IMR-90 (cell line): Measurements from ENCODE around the gene FBXO40.

Source experiments
- CEBPB ChIP-seq: IDR thresholded peaks from 2 replicates; pipeline ENCODE4 v1.6.1; 2012; ENCODE audit warnings: low read depth, low read length, improper control_type of control experiment
- FOS ChIP-seq: fragments of 150-350 bp; IDR thresholded peaks from 2 replicates; pipeline ENCODE4 v1.6.1; 2016; ENCODE audit warnings: low read depth, low read length
- MXI1 ChIP-seq: IDR thresholded peaks from 2 replicates; pipeline ENCODE4 v1.6.1; 2012; ENCODE audit warnings: low read depth, mild to moderate bottlenecking, low read length, moderate library complexity, borderline replicate concordance
- POLR2A ChIP-seq: IDR thresholded peaks from 2 replicates; pipeline ENCODE4 v1.6.1; 2012; ENCODE audit warnings: mild to moderate bottlenecking, low read depth, low read length
- RAD21 ChIP-seq: IDR thresholded peaks from 2 replicates; pipeline ENCODE4 v1.6.1; 2012; ENCODE audit warnings: low read length, improper control_type of control experiment
- RCOR1 ChIP-seq: IDR thresholded peaks from 2 replicates; pipeline ENCODE4 v1.6.1; 2012; ENCODE audit warnings: mild to moderate bottlenecking, low read length, improper control_type of control experiment; ENCODE audit not compliant: insufficient replicate concordance
- SMC3 ChIP-seq: fragments of 150-350 bp; IDR thresholded peaks from 2 replicates; pipeline ENCODE4 v1.6.1; 2016; ENCODE audit warnings: low read depth, mild to moderate bottlenecking, antibody characterized with exemption, low read length, moderate library complexity
- TF ChIP-seq, protein P1 (sequence below): conservative IDR thresholded peaks from 2 replicates; pipeline ENCODE4 v1.5.1; 2012; ENCODE audit warnings: mild to moderate bottlenecking, low read depth, low read length, improper control_type of control experiment
- TF ChIP-seq, protein P2 (sequence below): fragments of 150-350 bp; IDR thresholded peaks from 2 replicates; pipeline ENCODE4 v1.6.1; 2017; ENCODE audit warnings: mild to moderate bottlenecking, antibody characterized with exemption, low read length, low read depth
- TF ChIP-seq, protein P3 (sequence below): fragments of 150-350 bp; IDR thresholded peaks from 2 replicates; pipeline ENCODE4 v1.6.1; 2016; ENCODE audit warnings: low read depth, mild to moderate bottlenecking, low read length, moderate library complexity, borderline replicate concordance

DNA sequence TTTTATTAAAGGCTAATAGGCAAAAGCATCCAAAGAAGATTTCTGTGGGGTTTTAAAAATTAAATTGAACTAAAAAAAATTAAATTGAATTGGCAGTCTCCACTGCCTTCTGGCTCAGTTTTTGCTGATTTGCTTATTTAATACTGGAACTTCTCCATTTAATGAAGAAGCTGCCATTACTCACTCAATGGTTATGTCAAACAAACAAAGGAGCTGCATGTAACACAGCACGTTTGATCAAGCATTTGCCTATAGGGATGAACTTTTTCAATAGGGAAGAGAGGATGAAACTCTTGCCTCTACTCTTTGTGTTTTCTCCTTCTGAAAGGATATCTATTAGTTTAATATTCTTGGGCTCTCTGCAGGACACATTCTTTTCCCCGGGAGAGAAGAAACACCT is 72.3 kb downstream of the FBXO40 start:
- TF ChIP-seq, protein P1, sequence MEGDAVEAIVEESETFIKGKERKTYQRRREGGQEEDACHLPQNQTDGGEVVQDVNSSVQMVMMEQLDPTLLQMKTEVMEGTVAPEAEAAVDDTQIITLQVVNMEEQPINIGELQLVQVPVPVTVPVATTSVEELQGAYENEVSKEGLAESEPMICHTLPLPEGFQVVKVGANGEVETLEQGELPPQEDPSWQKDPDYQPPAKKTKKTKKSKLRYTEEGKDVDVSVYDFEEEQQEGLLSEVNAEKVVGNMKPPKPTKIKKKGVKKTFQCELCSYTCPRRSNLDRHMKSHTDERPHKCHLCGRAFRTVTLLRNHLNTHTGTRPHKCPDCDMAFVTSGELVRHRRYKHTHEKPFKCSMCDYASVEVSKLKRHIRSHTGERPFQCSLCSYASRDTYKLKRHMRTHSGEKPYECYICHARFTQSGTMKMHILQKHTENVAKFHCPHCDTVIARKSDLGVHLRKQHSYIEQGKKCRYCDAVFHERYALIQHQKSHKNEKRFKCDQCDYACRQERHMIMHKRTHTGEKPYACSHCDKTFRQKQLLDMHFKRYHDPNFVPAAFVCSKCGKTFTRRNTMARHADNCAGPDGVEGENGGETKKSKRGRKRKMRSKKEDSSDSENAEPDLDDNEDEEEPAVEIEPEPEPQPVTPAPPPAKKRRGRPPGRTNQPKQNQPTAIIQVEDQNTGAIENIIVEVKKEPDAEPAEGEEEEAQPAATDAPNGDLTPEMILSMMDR: no peak
- no peak for TF ChIP-seq RCOR1
- TF ChIP-seq POLR2A: no peak
- no peak for TF ChIP-seq FOS
- TF ChIP-seq CEBPB: no peak
- TF ChIP-seq, protein P2, sequence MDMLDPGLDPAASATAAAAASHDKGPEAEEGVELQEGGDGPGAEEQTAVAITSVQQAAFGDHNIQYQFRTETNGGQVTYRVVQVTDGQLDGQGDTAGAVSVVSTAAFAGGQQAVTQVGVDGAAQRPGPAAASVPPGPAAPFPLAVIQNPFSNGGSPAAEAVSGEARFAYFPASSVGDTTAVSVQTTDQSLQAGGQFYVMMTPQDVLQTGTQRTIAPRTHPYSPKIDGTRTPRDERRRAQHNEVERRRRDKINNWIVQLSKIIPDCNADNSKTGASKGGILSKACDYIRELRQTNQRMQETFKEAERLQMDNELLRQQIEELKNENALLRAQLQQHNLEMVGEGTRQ: no peak
- TF ChIP-seq SMC3: no peak
- TF ChIP-seq, protein P3, sequence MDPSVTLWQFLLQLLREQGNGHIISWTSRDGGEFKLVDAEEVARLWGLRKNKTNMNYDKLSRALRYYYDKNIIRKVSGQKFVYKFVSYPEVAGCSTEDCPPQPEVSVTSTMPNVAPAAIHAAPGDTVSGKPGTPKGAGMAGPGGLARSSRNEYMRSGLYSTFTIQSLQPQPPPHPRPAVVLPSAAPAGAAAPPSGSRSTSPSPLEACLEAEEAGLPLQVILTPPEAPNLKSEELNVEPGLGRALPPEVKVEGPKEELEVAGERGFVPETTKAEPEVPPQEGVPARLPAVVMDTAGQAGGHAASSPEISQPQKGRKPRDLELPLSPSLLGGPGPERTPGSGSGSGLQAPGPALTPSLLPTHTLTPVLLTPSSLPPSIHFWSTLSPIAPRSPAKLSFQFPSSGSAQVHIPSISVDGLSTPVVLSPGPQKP: no peak
- no peak for TF ChIP-seq RAD21
- TF ChIP-seq MXI1: no peak
